Measurements from ENCODE around the gene SYTL3.
"Not testable (repeated sequence)": the region's sequence is repeated elsewhere in the genome, so short reads cannot be mapped to it uniquely, and the experiment has no call there.

SYTL3 gene

DNA sequence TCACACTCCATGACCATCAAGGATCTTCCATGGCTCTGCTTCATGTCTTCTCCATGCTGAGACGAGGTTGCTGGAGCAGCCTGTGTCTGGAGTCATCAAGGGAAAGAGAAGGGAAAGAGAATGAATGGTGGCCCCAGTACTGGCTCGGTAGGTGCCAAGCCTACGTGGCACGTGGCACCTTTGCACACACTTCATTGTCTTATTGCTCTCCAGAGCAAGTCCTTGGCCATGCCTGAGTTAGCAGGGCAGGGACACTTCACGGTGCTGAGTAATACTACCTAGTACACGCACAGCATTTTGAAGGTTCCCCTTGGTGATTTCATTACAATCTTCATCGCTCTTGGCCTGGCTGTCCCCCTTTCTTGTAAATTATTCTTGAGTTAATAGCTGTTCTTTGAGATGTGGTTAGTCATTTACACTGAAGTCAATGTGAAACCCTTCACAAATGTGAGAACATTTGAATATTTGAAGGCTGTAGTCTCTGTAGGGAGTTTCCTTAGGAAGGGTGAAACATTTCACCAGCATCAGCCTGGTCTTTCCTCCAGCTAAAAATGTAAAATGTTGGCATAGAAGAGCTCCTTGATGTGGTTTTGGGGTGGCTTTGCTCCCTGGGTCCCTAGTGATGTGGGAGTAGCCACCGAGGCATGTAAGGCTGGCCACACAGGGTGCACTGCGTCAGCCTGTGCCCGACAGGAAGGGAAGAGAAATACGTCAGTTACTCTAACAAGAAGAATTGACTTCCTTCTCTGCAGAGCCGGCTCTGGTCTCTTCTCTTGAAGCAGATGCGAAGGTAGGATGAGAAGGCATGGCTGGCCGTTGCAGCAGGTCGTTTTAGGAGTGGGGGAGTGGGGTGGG lies at the start of gene SYTL3:
Gene SYTL3 (plus strand): TSS at position 766 of the 855 bp plus-strand sequence. CDS start 13,215 bp downstream, outside the sequence.
- no peak for DNase-seq (ENCODE audit: low read depth)

DNA sequence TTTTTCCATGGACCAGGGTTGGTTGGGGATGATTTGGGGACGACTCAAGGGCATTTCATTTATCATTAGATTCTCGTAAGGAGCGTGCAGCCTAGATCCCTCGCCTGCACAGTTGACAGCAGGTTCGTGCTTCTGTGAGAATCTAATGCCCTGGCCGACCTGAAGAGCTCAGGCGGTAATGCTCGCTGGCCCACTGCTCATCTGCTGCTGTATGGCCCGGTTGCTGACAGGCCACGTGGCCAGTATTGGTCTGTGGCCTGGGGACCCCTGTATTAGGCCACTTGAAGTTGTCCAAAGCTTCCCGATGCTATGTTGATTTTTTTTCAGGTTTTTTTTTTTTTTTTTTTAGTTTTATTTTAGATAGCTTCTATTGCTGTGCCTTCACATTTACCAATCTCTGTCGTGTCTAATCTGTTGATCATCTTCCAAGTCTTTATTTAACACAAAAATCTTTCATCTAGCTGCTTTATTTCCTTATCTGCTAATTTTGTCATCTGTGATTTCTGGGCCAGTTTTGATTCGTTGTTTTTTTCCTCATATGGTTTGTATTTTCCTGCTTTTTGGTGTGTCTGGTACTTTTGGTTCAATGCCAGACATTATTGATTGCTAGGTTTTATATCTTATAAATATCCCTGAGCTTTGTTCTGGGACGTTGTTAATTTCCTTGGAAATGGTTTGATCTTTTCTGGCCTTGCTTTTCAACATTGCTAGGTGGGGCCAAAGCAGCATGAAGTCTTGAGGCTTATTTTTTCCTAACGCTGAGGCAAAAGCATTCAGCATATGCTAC lies 46.4 kb upstream of the SYTL3 start:
- no peak for DNase-seq (ENCODE audit: low read depth)

- DNase-seq (ENCODE audit: low read depth) = no peak
Measured at GRCh38 chr6:158604048-158604406, 45.8 kb upstream of the SYTL3 start.

DNA sequence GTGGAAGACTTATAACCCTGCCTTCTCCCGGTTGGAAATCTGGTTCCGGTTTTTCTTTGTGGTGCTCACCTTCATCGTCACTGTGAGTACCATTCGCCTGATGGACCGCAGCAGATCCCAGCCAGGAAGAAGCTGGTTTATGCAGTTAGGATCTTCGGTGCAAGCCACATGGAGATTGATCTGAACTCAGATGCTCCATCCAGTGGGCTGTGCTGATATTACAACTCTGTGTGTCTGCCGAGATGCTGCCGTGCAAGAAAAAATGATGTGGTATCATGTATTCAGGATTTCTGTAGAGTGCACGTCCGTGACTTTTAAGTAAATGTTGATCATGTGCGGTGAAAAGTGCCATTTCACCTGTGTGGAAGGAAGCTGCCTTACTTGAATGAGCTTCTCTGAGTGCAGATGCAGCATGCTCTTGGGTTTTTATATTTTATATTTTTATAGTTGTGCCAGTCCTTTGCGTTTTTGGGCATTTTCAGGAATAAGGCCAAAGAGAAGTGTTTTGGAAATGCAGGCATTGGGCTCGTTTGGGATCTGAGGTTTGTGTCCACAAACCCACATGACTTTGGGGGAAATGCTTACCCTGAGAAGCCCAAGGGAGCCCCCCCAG lies 44.5 kb upstream of the SYTL3 start:
- peak; percentile 73 for DNase-seq (ENCODE audit: low read depth)

DNA sequence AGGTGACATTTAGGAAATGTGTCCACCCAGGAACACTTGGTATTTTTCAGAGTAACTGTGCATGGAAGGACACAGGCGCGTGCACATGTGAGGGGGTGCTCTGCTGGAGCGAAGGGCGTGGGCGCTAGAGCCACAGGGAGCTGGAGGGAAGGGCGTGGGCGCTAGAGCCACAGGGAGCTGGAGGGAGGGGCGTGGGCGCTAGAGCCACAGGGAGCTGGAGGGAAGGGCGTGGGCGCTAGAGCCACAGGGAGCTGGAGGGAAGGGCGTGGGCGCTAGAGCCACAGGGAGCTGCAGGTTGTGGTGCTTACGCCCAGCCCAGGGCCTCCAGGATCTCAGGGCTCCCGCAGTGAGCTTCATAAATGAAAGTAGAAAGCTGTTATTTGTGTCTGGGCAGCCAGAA lies 43.8 kb upstream of the SYTL3 start:
- not testable (repeated sequence) for DNase-seq (ENCODE audit: low read depth)

- no peak for DNase-seq (ENCODE audit: low read depth)
Measured at GRCh38 chr6:158606935-158607334, 42.9 kb upstream of the SYTL3 start.

GRCh38 chr6:158607411-158608170 lies 42.3 kb upstream of the SYTL3 start:
- DNase-seq (ENCODE audit: low read depth) = no peak

DNA sequence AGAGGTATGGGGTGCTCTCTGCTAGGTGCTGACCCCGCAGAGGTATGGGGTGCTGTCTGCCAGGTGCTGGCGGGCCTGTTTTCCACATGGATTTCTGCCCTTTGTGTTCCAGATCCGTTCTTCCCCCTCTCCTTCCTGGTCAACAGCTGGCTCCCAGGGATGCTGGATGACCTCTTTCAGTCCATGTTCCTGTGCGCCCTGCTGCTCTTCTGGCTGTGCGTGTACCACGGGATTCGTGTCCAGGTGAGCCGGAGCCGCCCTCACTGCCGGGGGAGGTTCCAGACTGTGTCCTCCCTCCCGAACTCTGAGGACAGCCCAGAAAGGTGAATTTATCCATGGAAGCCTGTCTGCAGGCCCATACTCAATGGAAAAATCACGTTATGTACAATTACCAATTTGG lies 41.6 kb upstream of the SYTL3 start:
- DNase-seq (ENCODE audit: low read depth) = no peak

DNA sequence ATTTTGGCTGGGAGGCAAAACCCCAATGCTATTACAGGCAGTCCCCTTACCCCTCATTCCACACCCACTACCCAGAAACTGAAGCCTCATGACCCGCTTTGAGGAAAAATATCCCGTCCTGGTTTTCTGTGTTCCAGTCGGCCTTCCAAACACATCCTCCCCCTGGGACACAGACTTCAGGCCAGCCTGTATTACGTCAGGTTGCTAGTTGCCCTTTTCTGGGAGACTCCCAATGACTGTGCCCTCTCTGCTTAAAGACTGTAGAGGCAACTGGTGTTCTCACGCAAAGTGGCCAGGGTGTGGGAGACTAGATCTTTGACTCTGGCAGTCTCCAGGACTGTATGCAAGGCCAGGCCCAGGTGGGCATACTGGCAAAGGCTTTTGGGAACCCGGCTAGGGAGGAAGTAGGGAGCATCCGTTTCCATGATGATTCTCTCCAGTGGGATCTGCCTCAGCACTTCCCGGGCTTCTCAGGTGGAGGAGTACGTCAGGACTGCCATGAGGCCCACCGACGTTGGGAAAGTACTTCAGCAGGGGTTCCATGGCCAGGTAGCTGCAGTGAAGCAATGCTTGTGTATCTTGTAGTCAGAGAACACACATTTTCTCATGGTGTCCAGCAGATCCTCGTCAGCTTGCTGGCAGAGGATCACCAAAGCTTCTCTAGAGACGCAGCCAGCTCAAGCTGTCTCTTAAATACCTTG lies 40.2 kb upstream of the SYTL3 start:
- no peak for DNase-seq (ENCODE audit: low read depth)

DNA sequence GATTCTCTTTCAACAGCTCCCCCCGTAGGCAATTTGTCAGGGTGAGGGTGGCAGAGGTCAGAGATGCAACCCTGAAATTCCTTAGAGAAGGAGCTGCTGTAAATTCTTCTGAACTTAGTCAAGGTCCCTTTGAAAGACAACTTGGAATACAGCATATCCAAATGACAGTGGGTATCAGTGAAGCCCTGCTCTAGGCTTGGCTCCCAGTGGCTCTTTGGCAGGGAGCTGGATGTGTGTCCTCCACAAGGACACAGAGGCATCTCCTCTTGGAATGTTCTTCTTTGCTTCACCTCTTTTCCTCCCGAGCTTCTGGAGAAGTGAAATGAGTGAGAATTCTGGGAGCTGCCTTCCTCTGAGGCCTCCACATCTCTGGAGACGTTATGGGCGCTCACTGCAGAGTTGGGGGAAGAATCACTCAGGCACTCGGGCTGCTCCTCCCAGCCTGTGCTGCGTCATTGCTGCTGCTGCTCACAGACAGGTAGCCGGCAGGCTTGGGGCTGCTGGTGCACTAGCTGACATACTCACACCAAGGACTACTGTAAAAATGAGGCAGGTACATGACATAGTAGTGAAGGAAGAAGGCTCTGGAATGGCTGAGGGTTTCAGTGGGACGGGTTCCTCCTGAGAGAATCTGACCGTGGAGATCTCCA lies 39.4 kb upstream of the SYTL3 start:
- DNase-seq (ENCODE audit: low read depth) = no peak

- DNase-seq (ENCODE audit: low read depth) = no peak
Measured at GRCh38 chr6:158611039-158611438, 38.8 kb upstream of the SYTL3 start.

DNA sequence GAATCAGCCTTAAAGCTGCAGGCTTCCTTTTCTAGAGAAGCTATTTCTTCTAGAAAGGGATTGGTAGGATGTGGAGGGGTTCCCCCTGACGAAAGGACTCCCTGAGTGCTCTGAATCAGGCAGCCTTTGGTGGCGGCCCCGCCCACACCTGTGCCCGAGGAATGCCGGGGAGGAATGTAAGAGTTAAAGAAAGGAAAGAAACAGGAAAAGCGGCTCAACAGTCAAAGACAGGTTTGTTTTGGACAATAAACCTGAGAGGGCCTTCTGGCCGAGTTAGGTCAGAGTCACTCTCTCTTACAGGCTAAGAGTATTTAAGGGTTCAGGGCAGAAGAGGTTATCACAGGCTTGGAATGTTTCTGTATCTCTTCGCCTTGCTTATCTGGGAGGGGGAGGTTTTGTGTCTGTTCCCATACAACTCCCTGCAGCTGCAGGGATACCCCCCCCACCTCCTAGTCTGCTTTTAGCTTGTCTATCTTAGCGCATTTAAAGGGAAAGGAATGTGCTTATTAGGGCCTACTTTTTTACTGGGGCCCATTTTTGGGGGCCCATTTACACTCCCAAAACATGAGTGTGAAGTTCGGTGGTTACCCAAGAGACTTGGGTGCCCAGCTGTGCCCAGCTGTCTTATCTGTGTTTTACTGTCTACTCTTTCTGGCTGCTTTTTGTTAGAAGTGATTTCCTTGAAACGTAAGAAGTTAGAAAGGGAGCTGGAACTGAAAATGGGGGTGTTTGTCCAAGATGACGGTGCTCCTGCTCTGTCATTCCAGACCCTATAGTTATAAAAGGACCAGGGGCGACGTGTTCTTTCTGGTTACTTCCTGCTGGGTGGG lies 38.1 kb upstream of the SYTL3 start:
- no peak for DNase-seq (ENCODE audit: low read depth)

- not testable (repeated sequence) for DNase-seq (ENCODE audit: low read depth)
Measured at GRCh38 chr6:158614606-158615005, 35.2 kb upstream of the SYTL3 start.

- DNase-seq (ENCODE audit: low read depth) = not testable (repeated sequence)
Measured at GRCh38 chr6:158618289-158618688, 31.6 kb upstream of the SYTL3 start.

GRCh38 chr6:158619922-158620801 lies 29.7 kb upstream of the SYTL3 start:
- DNase-seq (ENCODE audit: low read depth) = no peak

GRCh38 chr6:158620963-158621693 lies 28.7 kb upstream of the SYTL3 start:
- DNase-seq (ENCODE audit: low read depth) = no peak

GRCh38 chr6:158621694-158622544 lies 27.9 kb upstream of the SYTL3 start:
- DNase-seq (ENCODE audit: low read depth) = no peak
